GM12878 (cell line): ENCODE results near the gene SHISA6.

Experiments used
- BCL11A ChIP-seq: IDR thresholded peaks from 2 replicates; pipeline ENCODE4 v1.6.1; 2011; ENCODE audit warnings: low read depth, low read length
- CEBPB ChIP-seq, 2 experiments: fragments of 150-350 bp in 1 of 2; IDR thresholded peaks; 2 replicates each; pipeline ENCODE4 v1.6.1; 2012 to 2014; ENCODE audit warnings: low read depth in 2 of 2, low read length in 2 of 2, borderline replicate concordance in 1 of 2, inconsistent platforms in 1 of 2
- POLR2A ChIP-seq: IDR thresholded peaks from 2 replicates; pipeline ENCODE4 v1.6.1; 2011; ENCODE audit warnings: low read depth, mild to moderate bottlenecking, low read length
- RAD51 ChIP-seq: fragments of 450-650 bp; IDR thresholded peaks from 2 replicates; pipeline ENCODE4 v1.6.1; 2016; ENCODE audit warnings: moderate library complexity, mild to moderate bottlenecking, inconsistent platforms

GRCh38 chr17:11353601-11354000, 112.6 kb downstream of the SHISA6 start:
- TF ChIP-seq POLR2A (no peak), CEBPB (IDR thresholded peaks at IDR 0.05; ENCODE audit: borderline replicate concordance in 1 of 2, low read depth in 2 of 2, low read length in 2 of 2) (no peak), RAD51 (no peak), BCL11A (no peak)
